Adipocyte (in vitro differentiated cells): ENCODE measurements around the gene LMF1.

Source experiments
- DNase-seq: peaks from one replicate; pipeline ENCODE4 v3.0.0-alpha.2; 2015; ENCODE audit warnings: low read depth
- H3K27me3 ChIP-seq: replicated peaks from 2 replicates; pipeline ENCODE4 v1.7.0; 2013; ENCODE audit warnings: mild to moderate bottlenecking, low read length, moderate library complexity; ENCODE audit not compliant: control insufficient read depth, insufficient read depth
- H3K36me3 ChIP-seq: 2 replicates; pipeline ENCODE4 v1.7.0; 2013; ENCODE audit warnings: low read length, mild to moderate bottlenecking, moderate library complexity; ENCODE audit not compliant: control insufficient read depth, insufficient read depth, severe bottlenecking
- H3K4me1 ChIP-seq: 2 replicates; pipeline ENCODE4 v1.7.0; 2013; ENCODE audit warnings: mild to moderate bottlenecking, low read length, moderate library complexity; ENCODE audit not compliant: control insufficient read depth, insufficient read depth
- H3K4me3 ChIP-seq: 2 replicates; pipeline ENCODE4 v1.7.0; 2013; ENCODE audit warnings: mild to moderate bottlenecking, low read length, moderate library complexity
- H3K9ac ChIP-seq: 2 replicates; pipeline ENCODE4 v1.7.0; 2013; ENCODE audit warnings: mild to moderate bottlenecking, low read length, moderate library complexity
- H3K9me3 ChIP-seq: 2 replicates; pipeline ENCODE4 v1.7.0; 2013; ENCODE audit warnings: mild to moderate bottlenecking, low read length, moderate library complexity; ENCODE audit not compliant: control insufficient read depth

LMF1 gene

DNA sequence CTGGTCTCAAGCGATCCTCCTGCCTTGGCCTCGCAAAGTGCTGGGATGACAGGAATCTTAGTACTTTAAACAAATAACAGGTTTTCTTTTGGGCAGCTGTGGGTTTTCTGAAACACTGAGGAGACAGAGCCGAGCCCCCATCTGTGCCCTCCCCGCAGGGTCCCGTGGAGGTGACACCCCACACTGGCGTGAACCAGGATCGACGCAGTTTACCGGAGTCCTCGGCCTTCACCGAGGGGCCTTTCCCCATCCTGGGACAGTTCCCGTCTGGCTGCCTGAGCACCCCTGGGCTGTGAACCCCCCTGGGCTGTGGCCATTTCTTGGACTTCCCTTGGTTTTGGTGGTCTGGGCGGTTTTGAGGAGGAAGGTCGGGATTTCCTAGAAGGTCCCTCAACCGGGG, 154.9 kb downstream of the LMF1 start:
- Histone ChIP-seq H3K9me3 (peaks cover 5% of the 10 kb centered on the region), H3K9ac (no peak overlapping the region), H3K36me3 (no peaks in the 10 kb centered on the region), H3K4me1 (peaks cover 17% of the 10 kb centered on the region), H3K27me3 (peaks cover 16% of the 10 kb centered on the region), H3K4me3 (no peak overlapping the region)
- DNase-seq, result no peak

DNA sequence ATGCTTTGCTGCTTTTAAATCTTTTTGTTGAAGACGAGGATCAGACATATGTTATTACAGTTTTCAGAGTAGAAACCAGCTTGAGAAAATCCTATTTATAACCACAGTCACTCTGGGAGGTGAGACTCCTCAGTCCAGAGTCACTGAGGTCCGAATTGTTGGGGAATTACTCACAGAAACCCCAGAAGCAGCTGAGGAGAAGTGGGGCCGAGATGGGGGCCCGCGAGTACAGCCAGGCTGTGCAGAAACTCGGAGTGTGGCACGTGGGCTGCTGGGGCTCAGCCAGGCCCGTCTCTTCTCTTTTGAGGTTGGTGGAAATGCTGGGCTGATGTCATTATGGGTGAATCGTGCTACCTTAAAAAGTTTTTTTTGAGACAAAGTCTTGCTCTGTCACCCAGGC, 155.8 kb downstream of the LMF1 start:
- H3K9me3 ChIP-seq, result peaks cover 5% of the 10 kb centered on the region
- no peak overlapping the region for H3K9ac ChIP-seq
- peak; percentile 13 for DNase-seq
- H3K4me3 ChIP-seq, result no peak overlapping the region
- H3K4me1 ChIP-seq, result peaks cover 17% of the 10 kb centered on the region
- H3K27me3 ChIP-seq, result peaks cover 16% of the 10 kb centered on the region
- H3K36me3 ChIP-seq, result no peaks in the 10 kb centered on the region

DNA sequence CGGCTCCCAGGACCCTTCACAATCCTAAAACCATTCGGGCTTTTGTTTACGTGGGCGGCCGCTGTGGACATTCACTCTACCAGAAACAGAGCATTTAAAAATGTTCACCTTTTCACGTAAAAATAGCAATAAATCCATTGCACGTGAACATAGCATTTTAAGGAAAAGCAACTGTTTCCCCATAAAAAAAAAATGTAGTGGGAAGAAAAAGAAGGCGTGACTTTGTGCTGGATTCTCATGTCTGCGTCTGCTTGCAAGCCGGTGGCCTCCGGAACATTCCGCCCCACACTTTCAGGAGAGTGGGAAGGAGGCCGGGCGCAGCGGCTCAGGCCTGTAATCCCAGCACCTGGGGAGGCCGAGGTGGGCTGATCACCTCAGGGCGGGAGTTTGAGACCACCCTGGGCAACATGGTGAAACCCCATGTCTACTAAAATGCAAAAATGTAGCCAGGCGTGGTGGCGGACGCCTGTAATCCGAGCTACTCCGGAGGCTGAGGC, 156.8 kb downstream of the LMF1 start:
- no peak for DNase-seq
- Histone ChIP-seq H3K36me3 (no peaks in the 10 kb centered on the region), H3K27me3 (peaks cover 13% of the 10 kb centered on the region), H3K4me3 (peak overlapping the region; percentile 63), H3K9me3 (peaks cover 5% of the 10 kb centered on the region), H3K9ac (peak overlapping the region; percentile 69), H3K4me1 (peaks cover 17% of the 10 kb centered on the region)

DNA sequence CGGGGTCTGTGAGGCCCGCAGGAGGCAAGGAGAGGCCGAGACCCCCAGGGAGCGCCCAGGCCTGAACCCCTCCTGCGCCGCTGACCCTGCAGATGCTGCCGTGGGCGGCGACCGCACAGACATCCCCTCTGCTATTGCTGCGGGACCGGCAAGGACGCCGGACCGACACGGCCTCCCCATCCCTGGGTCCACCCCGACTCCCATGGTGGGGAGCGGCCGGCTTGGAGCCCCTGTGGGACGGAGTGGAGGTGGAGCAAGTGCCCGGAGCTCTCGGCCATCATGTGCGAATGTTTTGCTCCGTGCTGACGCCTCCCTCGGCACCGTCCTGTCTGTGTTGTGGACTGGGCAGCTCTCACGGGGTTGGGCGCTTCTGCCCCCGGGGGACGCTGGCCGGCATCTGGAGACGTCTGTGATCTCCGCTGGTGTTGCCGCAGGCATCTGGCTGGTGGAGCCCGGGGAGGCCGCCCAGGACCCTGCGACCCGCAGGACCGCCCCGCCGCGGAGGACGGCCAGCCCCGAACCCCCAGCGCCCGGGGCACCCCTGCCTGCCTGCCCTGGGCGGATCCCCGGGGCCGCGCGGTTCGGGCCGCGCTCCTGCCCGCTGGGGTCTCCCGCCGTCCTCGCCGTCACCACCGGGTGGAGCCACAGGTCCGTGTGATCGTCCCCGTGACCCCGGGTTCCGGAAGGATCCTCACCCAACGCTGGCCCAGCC, 157.4 kb downstream of the LMF1 start:
- peaks cover 22% of the 10 kb centered on the region for H3K4me1 ChIP-seq

DNA sequence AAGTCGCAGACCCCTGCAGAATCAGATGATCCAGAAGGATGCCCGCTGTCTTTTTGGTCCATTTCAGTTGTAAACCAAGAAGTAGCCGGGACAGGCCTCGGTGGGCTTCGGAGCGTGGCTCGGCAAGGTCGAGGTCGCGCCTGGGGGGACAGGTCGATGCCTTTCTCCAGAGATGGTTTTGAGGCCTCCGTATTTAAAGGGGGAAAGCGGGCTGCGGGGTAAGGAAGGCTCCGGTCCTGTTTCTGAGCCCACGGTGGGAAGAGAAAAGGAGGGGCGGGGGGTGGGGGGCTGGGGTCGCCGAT, 162.7 kb downstream of the LMF1 start:
- peak overlapping the region; percentile 94 for H3K4me3 ChIP-seq
- peak overlapping the region; percentile 93 for H3K9ac ChIP-seq
- no peak for DNase-seq
- peaks cover 5% of the 10 kb centered on the region for H3K27me3 ChIP-seq
- peaks cover 9% of the 10 kb centered on the region for H3K4me1 ChIP-seq
- peaks cover 5% of the 10 kb centered on the region for H3K9me3 ChIP-seq
- H3K36me3 ChIP-seq, result no peaks in the 10 kb centered on the region

More for the DNA sequence above, 157.4 kb downstream of the LMF1 start:
- H3K36me3 ChIP-seq, result no peaks in the 10 kb centered on the region
- H3K9ac ChIP-seq, result peak overlapping the region; percentile 69
- H3K4me3 ChIP-seq, result peak overlapping the region; percentile 63
- peaks cover 8% of the 10 kb centered on the region for H3K27me3 ChIP-seq
- peak; percentile 71 for DNase-seq
- H3K9me3 ChIP-seq, result peaks cover 5% of the 10 kb centered on the region

DNA sequence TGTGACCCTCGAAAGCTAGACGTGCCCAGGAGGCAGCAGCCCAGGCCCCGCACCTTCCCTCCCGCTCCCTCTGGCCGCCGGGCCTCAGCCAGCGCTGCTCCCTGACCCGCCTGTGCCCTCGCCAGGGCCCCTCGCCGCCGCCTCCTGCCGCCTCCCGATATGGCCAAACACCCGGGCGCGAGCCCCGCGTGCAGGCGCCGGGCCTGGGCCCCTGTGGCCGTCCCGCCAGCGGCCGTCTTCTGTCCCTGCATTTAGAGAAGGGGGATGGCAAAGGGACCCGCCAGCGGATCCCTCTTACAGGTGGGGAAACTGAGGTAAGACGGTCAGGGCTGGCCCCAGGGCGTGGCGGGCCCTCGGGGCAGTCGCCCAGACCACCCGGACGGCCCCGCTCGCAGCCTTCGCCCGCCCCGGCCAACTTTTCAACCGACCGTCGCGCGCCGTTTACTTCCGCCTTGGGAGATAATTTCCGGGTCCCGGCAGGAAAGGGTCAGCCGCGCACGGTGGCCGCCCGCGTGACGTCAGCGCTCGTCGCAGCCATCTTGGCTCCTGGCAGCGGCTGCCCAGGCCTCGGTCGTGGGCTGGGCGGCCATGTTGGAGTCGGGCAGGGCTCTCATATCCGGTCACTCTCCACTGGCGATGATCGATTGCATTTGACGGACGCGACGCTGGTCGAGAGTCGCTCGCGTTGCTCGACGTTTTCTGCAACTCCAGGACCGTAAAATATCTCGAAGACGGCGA, 163.3 kb downstream of the LMF1 start:
- peaks cover 5% of the 10 kb centered on the region for H3K9me3 ChIP-seq
- H3K4me1 ChIP-seq, result peaks cover 8% of the 10 kb centered on the region
- H3K4me3 ChIP-seq, result peak overlapping the region; percentile 94
- H3K36me3 ChIP-seq, result no peaks in the 10 kb centered on the region
- DNase-seq, result peak; percentile 92
- H3K9ac ChIP-seq, result peak overlapping the region; percentile 93
- H3K27me3 ChIP-seq, result peaks cover 10% of the 10 kb centered on the region

DNA sequence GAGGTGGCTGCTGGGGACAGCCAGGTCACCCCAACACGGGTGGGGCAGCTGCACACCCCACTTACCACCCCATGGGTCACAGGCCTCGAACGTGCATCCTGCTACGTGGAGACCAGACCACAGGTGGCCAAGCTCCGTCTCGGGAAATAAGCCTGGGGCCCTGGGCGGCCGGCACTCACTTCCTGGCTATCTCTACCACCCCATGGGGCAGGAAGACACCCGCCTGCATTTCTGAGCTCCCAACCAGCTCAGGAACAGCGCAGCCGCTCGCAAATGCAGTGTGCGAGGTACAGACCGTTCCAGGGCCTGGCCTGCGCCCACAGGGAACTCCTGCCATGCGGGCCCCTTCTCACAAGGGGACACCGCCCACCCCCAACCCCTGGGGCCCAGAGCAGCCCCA, 165.3 kb downstream of the LMF1 start:
- peaks cover 8% of the 10 kb centered on the region for H3K4me1 ChIP-seq
- H3K9me3 ChIP-seq, result no peaks in the 10 kb centered on the region
- H3K4me3 ChIP-seq, result no peak overlapping the region
- H3K27me3 ChIP-seq, result peaks cover 28% of the 10 kb centered on the region
- H3K36me3 ChIP-seq, result no peaks in the 10 kb centered on the region
- H3K9ac ChIP-seq, result no peak overlapping the region
- DNase-seq, result no peak

DNA sequence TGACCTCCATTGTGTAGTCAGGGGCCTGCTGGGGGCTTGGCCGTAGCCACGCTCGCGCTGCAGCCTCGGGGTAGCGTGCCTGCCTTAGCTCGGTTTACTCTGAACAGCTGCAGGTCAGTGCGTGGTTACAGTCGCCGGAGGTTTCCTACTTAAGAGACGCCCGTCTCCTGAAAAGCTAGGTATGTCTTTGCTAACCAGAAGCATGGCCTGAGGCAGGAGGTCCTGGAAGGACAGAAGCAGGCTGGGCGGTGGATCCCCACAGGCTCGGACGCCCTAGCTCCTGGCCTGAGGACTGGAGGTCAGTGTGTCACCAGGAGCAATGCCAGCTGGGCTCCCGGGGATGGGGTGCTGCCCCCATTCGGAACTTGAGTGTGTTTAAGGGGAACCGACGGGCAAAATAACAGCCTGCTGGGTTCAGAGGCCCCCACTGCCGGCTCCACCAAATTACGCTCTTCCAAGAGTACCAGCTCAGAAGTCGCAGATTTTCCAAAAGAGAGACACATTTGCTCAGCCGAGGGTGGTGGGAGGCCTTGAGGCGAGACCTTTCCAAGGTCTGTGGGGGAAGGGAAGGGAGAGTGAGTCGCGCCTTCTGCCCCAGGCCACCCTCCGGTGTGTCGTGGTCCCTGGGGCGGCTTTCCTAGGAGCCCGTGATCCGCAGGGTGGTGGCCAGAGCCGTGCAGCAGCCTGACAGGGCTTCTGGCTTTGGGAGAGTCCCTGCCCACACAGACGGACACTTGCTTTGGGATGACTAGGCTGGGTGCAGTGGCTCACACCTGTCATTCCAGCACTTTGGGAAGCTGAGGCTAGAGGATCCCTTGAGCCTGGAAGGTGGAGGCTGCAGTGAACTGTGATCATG, 166.4 kb downstream of the LMF1 start:
- peaks cover 30% of the 10 kb centered on the region for H3K27me3 ChIP-seq
- no peaks in the 10 kb centered on the region for H3K9me3 ChIP-seq
- H3K9ac ChIP-seq, result no peak overlapping the region
- no peak for DNase-seq
- H3K4me3 ChIP-seq, result no peak overlapping the region
- H3K36me3 ChIP-seq, result no peaks in the 10 kb centered on the region
- H3K4me1 ChIP-seq, result peaks cover 8% of the 10 kb centered on the region

DNA sequence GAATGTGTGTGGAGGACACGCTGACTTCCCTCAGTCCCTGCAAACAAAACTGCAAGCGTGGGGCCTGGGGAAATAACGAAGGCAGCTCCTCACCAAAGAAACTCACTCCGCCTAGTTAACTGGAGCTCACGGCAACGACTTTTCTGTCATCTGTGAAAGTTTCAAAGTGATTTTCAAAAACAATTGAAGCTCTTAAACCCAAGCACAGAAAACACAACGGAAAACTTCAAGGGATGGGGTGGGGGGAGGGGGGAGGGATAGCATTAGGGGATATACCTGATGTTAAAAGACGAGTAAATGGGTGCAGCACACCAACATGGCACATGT, 167.1 kb downstream of the LMF1 start:
- no peak overlapping the region for H3K9ac ChIP-seq
- peaks cover 34% of the 10 kb centered on the region for H3K27me3 ChIP-seq
- no peaks in the 10 kb centered on the region for H3K9me3 ChIP-seq
- no peaks in the 10 kb centered on the region for H3K36me3 ChIP-seq
- H3K4me1 ChIP-seq, result peaks cover 8% of the 10 kb centered on the region
- no peak for DNase-seq
- no peak overlapping the region for H3K4me3 ChIP-seq
